ENCODE measurements around the gene CTBP2. TPM values are rescaled to one million over a fixed set of nuclear protein-coding genes. Genes with fewer than 3 reads are reported as not detected.

CTBP2 gene
- polyA plus RNA-seq, 1 donor from 2014 or later = 0.50 TPM

- Mint-ChIP-seq H3K27ac (no peak overlapping the region), H3K9me3 (peaks cover 3 to 8% (median 4%) of the 10 kb centered on the region in 3 donors), H3K27me3 (peaks cover 32% of the 10 kb centered on the region), H3K4me1 (peaks cover 13 to 15% (median 15%) of the 10 kb centered on the region in 3 donors), H3K4me3 (no peak overlapping the region), H3K36me3 (no peaks in the 10 kb centered on the region)
These were observed 137.7 kb downstream of the CTBP2 start for GRCh38 chr10:125022671-125023070.

DNA sequence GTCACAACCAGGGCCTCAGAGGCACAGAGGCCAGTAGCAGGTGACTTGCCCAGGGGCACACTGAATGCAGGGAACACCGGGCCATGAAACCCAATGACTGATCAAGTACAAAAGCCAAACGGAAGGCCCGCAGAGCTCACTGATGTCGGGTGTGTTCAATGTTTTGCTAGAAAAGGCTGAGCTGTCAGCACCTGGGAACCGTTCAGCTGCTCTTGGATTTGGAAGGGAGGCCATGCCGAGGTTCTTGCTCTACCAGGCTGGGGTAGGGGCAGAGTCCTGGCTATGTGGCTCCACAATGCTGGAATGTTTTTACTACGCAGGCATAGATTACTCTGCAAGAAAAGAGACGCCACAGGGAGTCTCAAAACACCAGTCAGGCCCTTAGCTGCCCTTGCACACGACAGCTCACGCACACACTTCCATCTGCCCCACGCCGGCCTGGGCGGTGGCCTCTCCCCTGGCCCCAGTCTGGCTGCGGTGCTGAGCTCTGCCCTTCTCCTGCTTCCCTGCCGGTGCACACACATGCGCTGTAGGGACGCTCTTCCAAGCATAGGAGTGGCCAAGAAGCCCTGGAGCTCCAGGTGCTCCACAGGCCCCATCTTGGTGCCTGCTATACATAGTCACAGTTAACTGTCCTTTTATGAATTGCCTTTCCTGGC is 138.5 kb downstream of the CTBP2 start:
- H3K4me1 Mint-ChIP-seq = peaks cover 13 to 15% (median 15%) of the 10 kb centered on the region in 3 donors
- H3K27me3 Mint-ChIP-seq = peaks cover 36% of the 10 kb centered on the region
- H3K36me3 Mint-ChIP-seq = no peaks in the 10 kb centered on the region
- peaks cover 3 to 8% (median 4%) of the 10 kb centered on the region in 3 donors for H3K9me3 Mint-ChIP-seq
- H3K4me3 Mint-ChIP-seq = peak overlapping the region in 1 of 4 donors; percentile 30
- H3K27ac Mint-ChIP-seq = no peak overlapping the region

DNA sequence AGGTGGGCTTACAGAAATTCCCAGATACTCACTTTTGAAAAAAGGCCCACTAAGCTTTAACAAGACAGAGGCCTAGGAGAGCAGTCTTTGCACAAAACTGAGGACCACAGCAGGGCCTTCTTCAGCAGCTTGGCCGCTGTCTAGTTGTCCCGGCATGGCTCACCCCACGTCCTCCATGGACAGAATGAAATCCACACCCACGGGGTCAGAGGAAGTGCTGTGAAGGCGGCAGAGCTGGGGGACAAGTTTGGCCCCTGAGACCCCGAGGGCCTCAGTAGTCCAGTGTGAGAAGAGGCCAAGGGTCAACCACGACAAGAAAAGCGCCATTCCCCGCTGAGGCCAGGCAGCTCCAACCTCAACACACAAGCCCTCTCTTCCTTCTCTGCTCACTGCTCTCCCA is 139.5 kb downstream of the CTBP2 start:
- Mint-ChIP-seq H3K36me3 (no peaks in the 10 kb centered on the region), H3K9me3 (peaks cover 3 to 8% (median 6%) of the 10 kb centered on the region in 3 donors), H3K27me3 (peaks cover 34% of the 10 kb centered on the region), H3K27ac (no peak overlapping the region), H3K4me1 (peaks cover 13 to 15% (median 15%) of the 10 kb centered on the region in 3 donors), H3K4me3 (no peak overlapping the region)

DNA sequence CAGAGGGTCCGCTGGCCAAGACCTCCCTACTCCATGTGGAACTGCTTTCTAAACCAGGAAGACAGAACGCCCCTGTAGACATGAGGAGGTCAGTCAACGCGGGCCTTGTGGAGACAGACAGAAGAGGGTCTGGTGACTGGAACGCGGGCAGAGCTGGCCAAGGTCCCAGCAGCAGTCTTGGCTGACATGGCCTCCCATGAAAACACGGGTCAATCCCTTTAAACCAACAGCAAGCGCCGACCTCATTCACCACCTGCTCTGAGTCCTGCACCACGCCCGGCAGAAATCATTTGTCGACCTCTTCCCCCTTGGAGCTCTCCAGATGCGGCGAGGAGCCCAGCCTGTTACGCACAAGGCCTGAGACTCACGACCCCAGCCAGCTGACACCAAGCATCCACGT is 140.0 kb downstream of the CTBP2 start:
- Mint-ChIP-seq H3K27ac (no peak overlapping the region), H3K36me3 (no peaks in the 10 kb centered on the region), H3K4me1 (peaks cover 12 to 13% (median 13%) of the 10 kb centered on the region in 3 donors), H3K9me3 (peaks cover 3 to 8% (median 6%) of the 10 kb centered on the region in 3 donors), H3K27me3 (peaks cover 30% of the 10 kb centered on the region), H3K4me3 (no peak overlapping the region)

- Mint-ChIP-seq H3K9me3 (peaks cover 3 to 8% (median 6%) of the 10 kb centered on the region in 3 donors), H3K4me3 (no peak overlapping the region), H3K27ac (no peak overlapping the region), H3K27me3 (peaks cover 22% of the 10 kb centered on the region), H3K4me1 (no peaks in the 10 kb centered on the region), H3K36me3 (no peaks in the 10 kb centered on the region)
These were observed 141.7 kb downstream of the CTBP2 start for GRCh38 chr10:125018576-125019143.

DNA sequence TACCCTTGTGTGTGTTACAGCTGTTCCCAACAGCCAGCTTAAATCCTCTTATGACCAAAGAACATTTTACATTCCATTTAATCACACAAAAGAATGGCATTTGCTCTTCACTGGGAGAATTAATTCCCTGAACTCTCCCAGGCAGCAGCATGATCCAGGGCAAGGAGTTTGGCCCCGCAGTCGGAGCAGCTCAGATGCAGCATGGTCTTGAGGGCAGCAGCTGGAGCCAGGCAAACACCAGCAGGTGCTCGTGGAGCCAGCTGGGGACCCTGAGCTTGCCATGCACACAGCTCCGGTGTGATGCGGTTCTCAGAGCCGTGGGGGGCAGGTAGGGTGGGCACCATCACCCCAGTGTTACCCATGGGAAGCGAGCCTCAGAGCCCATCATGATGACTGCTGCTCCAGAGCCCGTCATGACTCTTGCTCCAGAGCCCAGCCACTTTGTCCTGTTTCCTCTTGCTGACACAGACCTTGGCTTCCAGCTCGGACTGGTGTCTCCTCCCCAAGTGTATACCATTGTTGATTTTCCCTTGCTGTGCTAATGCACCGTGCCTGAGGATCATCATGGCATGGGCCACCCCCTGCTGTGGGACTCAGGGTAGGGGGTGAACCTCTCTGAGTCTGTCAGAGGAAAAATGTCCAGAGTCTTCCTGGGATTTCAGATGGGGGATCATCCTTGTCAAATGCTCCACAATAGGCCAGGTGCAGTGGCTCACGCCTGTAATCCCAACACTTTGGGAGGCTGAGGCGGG is 142.6 kb downstream of the CTBP2 start:
- Mint-ChIP-seq H3K4me3 (no peak overlapping the region), H3K9me3 (peaks cover 3 to 8% (median 6%) of the 10 kb centered on the region in 3 donors), H3K27ac (no peak overlapping the region), H3K27me3 (peaks cover 20% of the 10 kb centered on the region), H3K4me1 (no peaks in the 10 kb centered on the region), H3K36me3 (no peaks in the 10 kb centered on the region)

DNA sequence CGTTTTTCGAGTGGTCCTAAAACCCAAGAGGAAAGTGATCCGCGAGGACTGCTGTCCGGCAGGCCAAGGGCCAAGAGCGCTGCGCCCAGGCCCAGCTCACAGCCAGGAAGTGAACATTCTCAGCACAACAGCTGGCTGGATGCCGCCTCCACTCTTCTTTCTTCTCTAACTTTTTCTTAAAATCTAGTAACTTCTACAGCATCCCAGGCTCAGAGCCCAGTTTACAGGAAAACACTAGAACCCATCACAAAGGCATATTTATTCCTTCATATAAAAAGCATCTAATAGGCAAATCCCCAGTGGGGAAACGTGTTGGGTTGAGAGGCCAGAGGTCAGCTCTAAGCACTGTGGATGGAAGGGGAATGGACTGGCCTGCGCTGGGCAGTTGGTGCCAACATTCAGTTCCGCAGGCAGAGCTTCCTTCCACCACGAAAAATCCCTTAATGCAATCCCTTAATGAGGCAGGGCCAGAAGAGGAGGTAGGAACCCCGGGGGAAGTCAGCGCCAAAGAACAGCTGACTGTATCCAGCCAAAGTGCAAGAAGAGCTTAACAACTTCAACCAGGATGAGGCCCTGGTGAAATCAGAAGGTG is 143.7 kb downstream of the CTBP2 start:
- peaks cover 21% of the 10 kb centered on the region for H3K27me3 Mint-ChIP-seq
- peak overlapping the region in 1 of 3 donors; percentile 18 for H3K27ac Mint-ChIP-seq
- no peaks in the 10 kb centered on the region for H3K36me3 Mint-ChIP-seq
- H3K4me1 Mint-ChIP-seq = no peaks in the 10 kb centered on the region
- H3K9me3 Mint-ChIP-seq = peaks cover 3 to 8% (median 6%) of the 10 kb centered on the region in 3 donors
- H3K4me3 Mint-ChIP-seq = no peak overlapping the region

GRCh38 chr10:125016123-125016522 is 144.2 kb downstream of the CTBP2 start:
- Mint-ChIP-seq H3K4me1 (no peaks in the 10 kb centered on the region), H3K27me3 (peaks cover 23% of the 10 kb centered on the region), H3K27ac (no peak overlapping the region), H3K9me3 (peaks cover 3 to 8% (median 6%) of the 10 kb centered on the region in 3 donors), H3K4me3 (no peak overlapping the region), H3K36me3 (no peaks in the 10 kb centered on the region)

DNA sequence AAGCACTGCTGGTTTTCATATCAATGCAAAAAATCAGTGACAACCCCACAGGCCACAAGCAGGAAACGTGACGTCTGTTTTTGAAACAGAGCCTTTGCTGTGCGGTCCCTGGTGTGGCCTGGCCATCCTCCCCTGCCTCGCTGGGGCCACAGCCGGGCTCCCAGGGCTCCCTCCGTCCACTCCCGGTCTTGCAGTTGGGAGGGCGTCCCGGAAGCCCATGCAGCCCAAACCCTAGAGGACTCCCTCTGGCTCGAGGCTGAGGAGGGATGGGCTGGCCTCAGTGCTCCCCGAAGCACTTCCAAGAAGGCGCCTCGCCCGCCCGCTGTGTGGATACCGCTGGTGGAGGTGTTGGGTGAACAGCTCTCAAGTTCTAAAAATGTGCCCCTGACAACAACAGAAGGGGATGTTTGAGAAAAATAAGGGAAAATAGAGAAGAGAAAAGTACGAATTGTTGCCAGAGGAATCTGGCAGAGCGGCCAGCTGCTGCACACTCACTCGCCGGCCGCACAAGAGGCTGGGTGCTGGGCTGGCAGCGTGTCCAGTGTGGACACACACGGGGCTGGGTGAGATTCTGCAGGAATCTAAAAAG is 144.9 kb downstream of the CTBP2 start:
- Mint-ChIP-seq H3K36me3 (no peaks in the 10 kb centered on the region), H3K4me1 (no peaks in the 10 kb centered on the region), H3K27ac (no peak overlapping the region), H3K27me3 (peaks cover 24% of the 10 kb centered on the region), H3K9me3 (peaks cover 3 to 8% (median 6%) of the 10 kb centered on the region in 3 donors), H3K4me3 (no peak overlapping the region)

DNA sequence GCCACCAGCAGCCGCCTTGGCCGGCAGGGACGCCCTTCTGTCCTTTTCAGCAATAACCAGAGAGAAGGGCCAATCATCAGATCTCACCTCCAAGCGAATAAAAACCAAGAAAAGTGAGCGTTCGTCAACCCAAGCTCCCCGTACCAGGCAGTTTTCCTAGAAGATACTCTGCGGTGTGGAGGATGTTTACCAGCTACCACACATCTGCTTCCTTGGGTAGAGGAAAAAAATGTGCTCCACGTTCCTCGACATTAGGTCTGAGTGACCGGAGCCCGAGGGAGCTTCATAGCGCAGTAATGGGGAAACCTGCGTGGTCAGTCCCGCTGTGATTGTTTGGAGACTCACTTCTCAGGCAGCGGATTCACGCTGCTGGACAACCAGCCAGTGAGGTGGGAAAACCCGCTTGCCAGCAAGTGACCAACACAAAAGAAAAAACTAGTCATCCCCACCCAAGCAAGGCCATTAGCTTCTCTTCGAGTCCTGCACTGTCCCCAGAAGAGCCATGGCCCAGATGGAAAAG is 145.5 kb downstream of the CTBP2 start:
- Mint-ChIP-seq H3K27ac (no peak overlapping the region), H3K9me3 (peaks cover 3 to 7% (median 6%) of the 10 kb centered on the region in 3 donors), H3K4me3 (no peak overlapping the region), H3K4me1 (no peaks in the 10 kb centered on the region), H3K27me3 (peaks cover 25% of the 10 kb centered on the region), H3K36me3 (no peaks in the 10 kb centered on the region)

- Mint-ChIP-seq H3K27me3 (peaks cover 23% of the 10 kb centered on the region), H3K4me1 (no peaks in the 10 kb centered on the region), H3K4me3 (peak overlapping the region in 1 of 4 donors; percentile 27), H3K9me3 (peaks cover 0 to 2% (median under 1%) of the 10 kb centered on the region in 3 donors), H3K36me3 (no peaks in the 10 kb centered on the region), H3K27ac (no peak overlapping the region)
These were observed 146.1 kb downstream of the CTBP2 start for GRCh38 chr10:125014086-125014830.

GRCh38 chr10:125013529-125013872 is 146.9 kb downstream of the CTBP2 start:
- Mint-ChIP-seq H3K4me3 (no peak overlapping the region), H3K27me3 (peaks cover 23% of the 10 kb centered on the region), H3K36me3 (no peaks in the 10 kb centered on the region), H3K27ac (no peak overlapping the region), H3K4me1 (no peaks in the 10 kb centered on the region), H3K9me3 (peaks cover 0 to 1% (median 0%) of the 10 kb centered on the region in 3 donors)

GRCh38 chr10:125012851-125013528 is 147.4 kb downstream of the CTBP2 start:
- Mint-ChIP-seq H3K27ac (no peak overlapping the region), H3K9me3 (peaks cover 0 to 1% (median 0%) of the 10 kb centered on the region in 3 donors), H3K27me3 (peaks cover 19% of the 10 kb centered on the region), H3K4me3 (no peak overlapping the region), H3K36me3 (no peaks in the 10 kb centered on the region), H3K4me1 (no peaks in the 10 kb centered on the region)
